Lower leg skin (tissue), 4 donors: Measurements from ENCODE around the gene ZFHX3. TPM values are rescaled to one million over a fixed set of nuclear protein-coding genes. Genes with fewer than 3 reads are reported as not detected.

Experiments used
- DNase-seq, 2 donors: peaks; one replicate each; pipeline ENCODE4 v3.0.0-alpha.2; 2019; ENCODE audit warnings: low spot score in 2 of 2
- H3K4me3 ChIP-seq: fragments of 200-600 bp; sonication (generic); 2 replicates; pipeline ENCODE4 v1.5.1; 2017; ENCODE audit warnings: mild to moderate bottlenecking, low read depth; ENCODE audit not compliant: poor library complexity, severe bottlenecking
- CTCF ChIP-seq, 3 donors: fragments of 450-650 bp; IDR thresholded peaks; one replicate each; pipeline ENCODE4 v1.5.1; 2016; ENCODE audit warnings: antibody characterized with exemption in 3 of 3, mild to moderate bottlenecking in 3 of 3, moderate library complexity in 2 of 3
- POLR2A ChIP-seq, 2 donors: fragments of 450-650 bp; IDR thresholded peaks; one replicate each; pipeline ENCODE4 v1.6.1; 2016 to 2017; ENCODE audit warnings: antibody characterized with exemption in 2 of 2, mild to moderate bottlenecking in 1 of 2, moderate library complexity in 1 of 2
- WGBS, 2 donors: methylation state at CpG; one replicate each; pipeline ENCODE4 v1.1.5; 2018; 5-methylcytosine and 5-hydroxymethylcytosine counted together
- intact Hi-C: fragments of 100-400 bp; cut with DNase I; formaldehyde crosslinking; loops from one replicate; pipeline ENCODE4 v1.15.0; 2023; ENCODE audit warnings: low total_unique reads
- total RNA-seq, 4 donors: library from RNA; depleted of rRNA; stranded (reverse); fragments of >200 nt; gene quantifications; one replicate each; pipeline ENCODE4 v1.1.0, GENCODE V29; 2016

Gene ZFHX3
- total RNA-seq, 4 donors from 2014 or later: 3.4 to 14.9 (median 10.0) TPM

GRCh38 chr16:72909196-72909595 is 138.7 kb downstream of the ZFHX3 start:
- intact Hi-C loops: no loop called here
- no peak for DNase-seq
- 91 to 92% methylated on average over 6 of the region's 6 CpGs for WGBS, 2 donors
- no peak overlapping the region for H3K4me3 ChIP-seq
- TF ChIP-seq POLR2A (IDR thresholded peaks at IDR 0.05): no peak

GRCh38 chr16:72908362-72909167 is 139.4 kb downstream of the ZFHX3 start:
- no peak for TF ChIP-seq CTCF (IDR thresholded peaks at IDR 0.05)
- TF ChIP-seq POLR2A (IDR thresholded peaks at IDR 0.05): no peak
- DNase-seq: no peak
- 72 to 82% methylated on average over 19 of the region's 19 CpGs for WGBS, 2 donors
- no peak overlapping the region for H3K4me3 ChIP-seq
- intact Hi-C loops: no loop called here

- no peak overlapping the region for H3K4me3 ChIP-seq
- intact Hi-C loops: no loop called here
- DNase-seq: no peak
- WGBS, 2 donors: 88 to 89% methylated on average over 4 of the region's 4 CpGs
- TF ChIP-seq CTCF (IDR thresholded peaks at IDR 0.05): no peak
- TF ChIP-seq POLR2A (IDR thresholded peaks at IDR 0.05): no peak
Measured at GRCh38 chr16:72905581-72905980, 142.3 kb downstream of the ZFHX3 start.

GRCh38 chr16:72903176-72903575 is 144.8 kb downstream of the ZFHX3 start:
- intact Hi-C loops: no loop called here
- no peak overlapping the region for H3K4me3 ChIP-seq
- TF ChIP-seq POLR2A (IDR thresholded peaks at IDR 0.05) (no peak), CTCF (IDR thresholded peaks at IDR 0.05) (no peak)
- WGBS, 2 donors: 84 to 85% methylated on average over 6 of the region's 6 CpGs
- DNase-seq: no peak

- intact Hi-C loops: no loop called here
- WGBS, 2 donors: 86 to 90% methylated on average over 7 of the region's 7 CpGs
- H3K4me3 ChIP-seq: no peak overlapping the region
- no peak for DNase-seq
- TF ChIP-seq CTCF (IDR thresholded peaks at IDR 0.05) (no peak), POLR2A (IDR thresholded peaks at IDR 0.05) (no peak)
Measured at GRCh38 chr16:72902206-72902605, 145.7 kb downstream of the ZFHX3 start.

GRCh38 chr16:72901000-72901627 is 146.8 kb downstream of the ZFHX3 start:
- TF ChIP-seq POLR2A (IDR thresholded peaks at IDR 0.05): no peak
- no peak for TF ChIP-seq CTCF (IDR thresholded peaks at IDR 0.05)
- no peak overlapping the region for H3K4me3 ChIP-seq
- WGBS, 2 donors: 83 to 85% methylated on average over 14 of the region's 14 CpGs
- DNase-seq: no peak
- intact Hi-C loops: no loop called here
